HT1080 (cell line): ENCODE results near the gene ERFL. TPM values are rescaled to one million over a fixed set of nuclear protein-coding genes. Genes with fewer than 3 reads are reported as not detected.

Experiments used
- DNase-seq: peaks from one replicate; pipeline ENCODE4 v3.0.0-alpha.2; 2015; ENCODE audit warnings: low read depth
- polyA plus RNA-seq, 2 experiments: library from polyadenylated mRNA; depleted of rRNA; stranded (reverse); fragments of >200 nt; gene quantifications; 2 replicates each; pipeline ENCODE4 v1.2.3, GENCODE V29; 2015
- total RNA-seq: library from RNA; depleted of rRNA; stranded (reverse); fragments of >200 nt; shearing (Covaris generic); gene quantifications from 2 replicates; pipeline ENCODE4 v1.2.3, GENCODE V29; 2014; rRNA removed

The ERFL gene
- 0.72 TPM in 1 of 2 replicates, not detected in the other for total RNA-seq
- 0.10 and 0.14 TPM in 2 replicates for polyA plus RNA-seq (2015; cell fraction: cytosol; rRNA removed)
- 0.13 and 0.20 TPM in 2 replicates for polyA plus RNA-seq (2015; cell fraction: nucleus; rRNA removed)

GRCh38 chr19:41928221-41928683 is at the start of gene ERFL:
TSS of gene ERFL (minus strand) at chr19:41928449. CDS start at chr19:41912919, 15,530 bp downstream.
- DNase-seq = peak; percentile 83

- DNase-seq = no peak
Observed at GRCh38 chr19:41977916-41978315, 49.7 kb upstream of the ERFL start.

GRCh38 chr19:41974652-41975051 is 46.4 kb upstream of the ERFL start:
- no peak for DNase-seq

- no peak for DNase-seq
Observed at GRCh38 chr19:41971363-41971762, 43.1 kb upstream of the ERFL start.

GRCh38 chr19:41969772-41970458 is 41.7 kb upstream of the ERFL start:
- DNase-seq = no peak

- no peak for DNase-seq
Observed at GRCh38 chr19:41968751-41969595, 40.7 kb upstream of the ERFL start.

GRCh38 chr19:41967054-41967783 is 39.0 kb upstream of the ERFL start:
- DNase-seq = no peak

- DNase-seq = no peak
Observed at GRCh38 chr19:41965106-41965505, 36.9 kb upstream of the ERFL start.

GRCh38 chr19:41960973-41961372 is 32.7 kb upstream of the ERFL start:
- DNase-seq = no peak

- DNase-seq = peak; percentile 91
Observed at GRCh38 chr19:41959056-41960053, 31.1 kb upstream of the ERFL start, which contains the start of gene RABAC1. TSS of gene RABAC1 (minus strand) at chr19:41959321. CDS start at chr19:41959292, 29 bp downstream.

- DNase-seq = peak; percentile 65
Observed at GRCh38 chr19:41958367-41959055, 30.3 kb upstream of the ERFL start.

- peak; percentile 89 for DNase-seq
Observed at GRCh38 chr19:41957838-41958366, 29.7 kb upstream of the ERFL start.

GRCh38 chr19:41957161-41957837 is 29.1 kb upstream of the ERFL start:
- DNase-seq = no peak

- DNase-seq = no peak
Observed at GRCh38 chr19:41956621-41957020, 28.4 kb upstream of the ERFL start.

GRCh38 chr19:41955521-41955920 is 27.3 kb upstream of the ERFL start:
- DNase-seq = no peak

GRCh38 chr19:41951686-41952172 is 23.5 kb upstream of the ERFL start:
- DNase-seq = peak; percentile 55

- no peak for DNase-seq
Observed at GRCh38 chr19:41947091-41947490, 18.8 kb upstream of the ERFL start.

- no peak for DNase-seq
Observed at GRCh38 chr19:41945135-41945766, 17.0 kb upstream of the ERFL start.
